ENCODE data around the gene SMIM3. TPM values are rescaled to one million over a fixed set of nuclear protein-coding genes. Genes with fewer than 3 reads are reported as not detected.

Gene SMIM3
- total and polyA plus RNA-seq, 2 of the 8 experiments (the other 6 are each of a cell fraction or from before 2014, with no cell fraction given), result 10.4 to 15.7 TPM

DNA sequence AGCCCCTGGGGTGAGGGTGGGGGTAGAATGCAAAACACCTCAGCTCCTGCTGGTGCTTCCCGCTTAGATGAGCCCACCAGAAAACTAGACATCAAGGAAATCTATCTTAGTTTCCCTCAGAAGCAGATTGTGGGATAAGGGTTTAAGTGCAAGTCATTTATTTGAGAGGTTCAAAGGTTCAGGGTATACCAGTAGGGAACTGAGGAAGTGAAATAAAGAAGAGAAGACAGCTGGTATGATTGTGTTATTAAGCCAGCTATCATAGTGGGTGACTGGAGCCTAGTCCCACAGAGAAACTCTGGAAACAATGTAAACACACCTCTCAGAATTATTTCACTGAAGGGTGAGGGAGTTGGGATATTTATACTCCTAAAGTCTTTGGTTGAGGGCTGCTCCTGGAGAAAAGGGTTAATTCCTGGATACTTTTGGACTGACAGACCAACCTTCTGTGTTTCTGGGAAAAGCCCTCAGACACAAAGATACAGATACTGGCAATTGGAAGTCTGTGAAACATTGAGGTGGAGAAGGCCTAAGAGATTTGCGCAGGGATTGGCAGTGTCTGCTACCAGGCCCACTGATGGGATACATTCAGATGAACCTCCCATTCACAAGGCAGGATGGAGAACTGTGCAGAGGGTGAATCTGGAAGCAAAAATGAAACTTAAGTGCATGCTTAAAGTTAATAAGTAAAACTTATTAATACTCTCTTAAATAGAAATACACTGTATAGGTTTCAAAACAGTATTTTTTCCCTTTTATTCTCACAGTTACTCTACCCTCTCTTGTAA lies 13.4 kb upstream of the SMIM3 start:
- no peak overlapping the region for H4K91ac ChIP-seq (replicated peaks; ENCODE audit: insufficient read length, low read length)
- WGBS, 2 experiments (ENCODE audit: extremely low coverage in 1 of 2, insufficient coverage in 1 of 2, insufficient read length in 1 of 2, insufficient replicate concordance in 2 of 2, low coverage in 1 of 2, low lambda C conversion rate in 2 of 2, missing lambda C conversion rate in 1 of 2), result 80% methylated on average over 2 of the region's 2 CpGs; no CpG with 5 or more reads in 1 of the 2 experiments
- CTCF ChIA-PET (ENCODE audit: partially characterized antibody), result interaction anchor here (1.5 to 2.8 kb wide), 5 partner anchors 10 to 204 kb away, joined by 4 to 12 read pairs (median 8); partner anchors contain the start of gene IRGM
- TF ChIP-seq, protein P1, sequence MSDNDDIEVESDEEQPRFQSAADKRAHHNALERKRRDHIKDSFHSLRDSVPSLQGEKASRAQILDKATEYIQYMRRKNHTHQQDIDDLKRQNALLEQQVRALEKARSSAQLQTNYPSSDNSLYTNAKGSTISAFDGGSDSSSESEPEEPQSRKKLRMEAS (IDR thresholded peaks at IDR 0.05), result no peak
- TF ChIP-seq ASH2L (IDR thresholded peaks at IDR 0.05; ENCODE audit: low read length) (no peak), MAFK (IDR thresholded peaks at IDR 0.05; ENCODE audit: low read depth, low read length) (no peak), ZNF274 (IDR thresholded peaks at IDR 0.05; ENCODE audit: borderline replicate concordance, extremely low read depth, low read length) (no peak), RFX5 (IDR thresholded peaks at IDR 0.05; ENCODE audit: borderline replicate concordance, low read depth, low read length) (no peak), EP300 (IDR thresholded peaks at IDR 0.05; ENCODE audit: borderline replicate concordance in 1 of 2, low read depth in 2 of 2, low read length in 2 of 2) (no peak), RNF2 (IDR thresholded peaks at IDR 0.05; ENCODE audit: borderline replicate concordance, low read depth, low read length, missing control alignments, poor library complexity, severe bottlenecking) (no peak), YY1 (IDR thresholded peaks at IDR 0.05; ENCODE audit: low read depth, low read length) (no peak), CBX5 (IDR thresholded peaks at IDR 0.05; ENCODE audit: low read depth, low read length) (no peak), PHF8 (conservative IDR thresholded peaks at IDR 0.05; ENCODE audit: low read depth, low read length) (no peak)
- TF ChIP-seq, protein P2, sequence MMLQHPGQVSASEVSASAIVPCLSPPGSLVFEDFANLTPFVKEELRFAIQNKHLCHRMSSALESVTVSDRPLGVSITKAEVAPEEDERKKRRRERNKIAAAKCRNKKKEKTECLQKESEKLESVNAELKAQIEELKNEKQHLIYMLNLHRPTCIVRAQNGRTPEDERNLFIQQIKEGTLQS (IDR thresholded peaks at IDR 0.05; ENCODE audit: insufficient read depth, low read depth, low read length), result no peak

More for the DNA sequence above, 13.4 kb upstream of the SMIM3 start:
- no peak overlapping the region for H2AK5ac ChIP-seq (ENCODE audit: low read depth, low read length)
- peaks cover 0 to 2% (median 0%) of the 10 kb centered on the region in 4 experiments; a peak in 2 of 7 replicates for H3K27me3 ChIP-seq (replicated peaks in 1 of 4; ENCODE audit: control insufficient read depth in 3 of 4, extremely low read depth in 1 of 4, insufficient read depth in 3 of 4, low read length in 3 of 4)
- no peaks in the 10 kb centered on the region for H4K20me1 ChIP-seq (replicated peaks in 1 of 2; ENCODE audit: control insufficient read depth in 1 of 2, insufficient read depth in 2 of 2, low read length in 2 of 2)
- no peaks in the 10 kb centered on the region for H3K4me1 ChIP-seq (replicated peaks in 1 of 4; ENCODE audit: control insufficient read depth in 3 of 4, insufficient read depth in 4 of 4, low read length in 3 of 4)
- H3K79me1 ChIP-seq (ENCODE audit: low read depth, low read length), result no peaks in the 10 kb centered on the region
- H3K4me2 ChIP-seq (ENCODE audit: insufficient read depth in 1 of 2, low read depth in 2 of 2, low read length in 2 of 2), result no peak overlapping the region
- H4K5ac ChIP-seq (ENCODE audit: insufficient read length, low read depth, low read length), result no peak overlapping the region
- no peak overlapping the region for H3K4me3 ChIP-seq (ENCODE audit: extremely low read depth in 1 of 4, insufficient read depth in 2 of 4, low read depth in 3 of 4, low read length in 4 of 4)
- no peaks in the 10 kb centered on the region for H3K79me2 ChIP-seq (ENCODE audit: control insufficient read depth in 1 of 2, insufficient read depth in 2 of 2, low read length in 2 of 2)
- no peak overlapping the region for H3K18ac ChIP-seq (ENCODE audit: extremely low read depth, low read length)
- no peak overlapping the region for H3K27ac ChIP-seq (ENCODE audit: low read depth, low read length)
- no peak overlapping the region for H2BK5ac ChIP-seq (ENCODE audit: low read depth, low read length)
- H2AFZ ChIP-seq (ENCODE audit: low read length), result no peak overlapping the region
- FAIRE-seq (no peak), DNase-seq (ENCODE audit: low read depth in 1 of 2, low spot score in 2 of 2) (no peak)
- no peak overlapping the region for H3K14ac ChIP-seq (ENCODE audit: insufficient read length)
- H3K23ac ChIP-seq (ENCODE audit: insufficient read length), result no peak overlapping the region
- H3K56ac ChIP-seq (replicated peaks; ENCODE audit: insufficient read length, low read depth, low read length), result no peak overlapping the region
- peaks cover 0 to under 1% of the 10 kb centered on the region in 2 experiments; a peak in 1 of 4 replicates for H3K9me3 ChIP-seq (ENCODE audit: insufficient read depth in 2 of 2, low read depth in 1 of 2, low read length in 1 of 2)
- H3K9ac ChIP-seq (replicated peaks in 1 of 4; ENCODE audit: extremely low read depth in 1 of 4, low read depth in 3 of 4, low read length in 3 of 4), result no peak overlapping the region
- POLR2A ChIA-PET (ENCODE audit: partially characterized antibody), result no interaction called here
- no peak overlapping the region for H3K4ac ChIP-seq (replicated peaks; ENCODE audit: insufficient read length, low read depth, low read length)
- H3K36me3 ChIP-seq (ENCODE audit: control insufficient read depth in 2 of 4, insufficient read depth in 4 of 4, low read length in 3 of 4), result no peaks in the 10 kb centered on the region
- no peak overlapping the region for H2BK120ac ChIP-seq (replicated peaks; ENCODE audit: low read depth, low read length)
- no peak overlapping the region for H2BK15ac ChIP-seq (ENCODE audit: low read length)
- no peak overlapping the region for H4K8ac ChIP-seq (ENCODE audit: extremely low read depth, insufficient read depth, low read length)
- H2BK12ac ChIP-seq (ENCODE audit: low read depth, low read length), result no peak overlapping the region
- H2BK20ac ChIP-seq (ENCODE audit: low read length), result no peak overlapping the region
- H3K23me2 ChIP-seq (ENCODE audit: low read depth, low read length), result no peaks in the 10 kb centered on the region; the same call in 1 of the 2 replicates
